Measurements from ENCODE around the gene SIL1.

The SIL1 gene

DNA sequence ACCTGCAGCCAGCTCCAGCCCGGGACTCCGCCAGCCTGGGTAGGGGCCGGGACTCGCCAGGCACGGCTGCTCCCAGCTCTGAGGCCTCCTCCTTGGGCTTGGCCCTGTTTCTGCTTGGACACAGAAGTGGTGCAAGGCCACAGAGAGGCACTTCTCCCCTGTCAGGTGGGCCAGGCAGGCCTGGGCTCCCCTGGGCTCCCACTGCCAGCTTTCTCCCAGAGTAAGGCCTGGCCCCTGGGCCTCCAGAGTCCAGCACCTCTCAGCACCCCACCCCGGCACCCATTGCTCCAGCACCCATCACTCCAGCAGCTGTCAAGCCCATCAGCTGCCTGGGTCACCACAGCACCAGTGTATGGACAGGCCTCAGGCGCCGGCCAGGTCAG lies 251.9 kb downstream of the SIL1 start:
- TF ChIP-seq ZBTB7A (IDR thresholded peaks at IDR 0.05; ENCODE audit: low read depth) (no peak), NFIC (IDR thresholded peaks at IDR 0.05) (no peak), EP300 (IDR thresholded peaks at IDR 0.05; ENCODE audit: borderline replicate concordance) (no peak), TCF12 (IDR thresholded peaks at IDR 0.05; ENCODE audit: low read depth) (no peak), CREB1 (IDR thresholded peaks at IDR 0.05; ENCODE audit: low read depth) (no peak), EGR1 (IDR thresholded peaks at IDR 0.05) (no peak), MAX (IDR thresholded peaks at IDR 0.05) (no peak), TAF1 (IDR thresholded peaks at IDR 0.05; ENCODE audit: low read depth) (no peak), CEBPB (IDR thresholded peaks at IDR 0.05) (no peak), RAD21 (IDR thresholded peaks at IDR 0.05; ENCODE audit: low read depth) (no peak), REST (IDR thresholded peaks at IDR 0.05; ENCODE audit: low read depth) (no peak), YY1 (IDR thresholded peaks at IDR 0.05; ENCODE audit: low read depth) (no peak), TEAD4 (IDR thresholded peaks at IDR 0.05) (no peak), FOXM1 (IDR thresholded peaks at IDR 0.05; ENCODE audit: borderline replicate concordance, low read depth) (no peak)
- TF ChIP-seq, protein P1, sequence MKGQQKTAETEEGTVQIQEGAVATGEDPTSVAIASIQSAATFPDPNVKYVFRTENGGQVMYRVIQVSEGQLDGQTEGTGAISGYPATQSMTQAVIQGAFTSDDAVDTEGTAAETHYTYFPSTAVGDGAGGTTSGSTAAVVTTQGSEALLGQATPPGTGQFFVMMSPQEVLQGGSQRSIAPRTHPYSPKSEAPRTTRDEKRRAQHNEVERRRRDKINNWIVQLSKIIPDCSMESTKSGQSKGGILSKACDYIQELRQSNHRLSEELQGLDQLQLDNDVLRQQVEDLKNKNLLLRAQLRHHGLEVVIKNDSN (IDR thresholded peaks at IDR 0.05), result no peak

GRCh38 chr5:138945421-138946240 lies 252.5 kb downstream of the SIL1 start:
- TF ChIP-seq TCF12 (IDR thresholded peaks at IDR 0.05; ENCODE audit: low read depth), result no peak
- TF ChIP-seq FOXM1 (IDR thresholded peaks at IDR 0.05; ENCODE audit: borderline replicate concordance, low read depth), result no peak
- no peak for TF ChIP-seq RAD21 (IDR thresholded peaks at IDR 0.05; ENCODE audit: low read depth)
- no peak for TF ChIP-seq YY1 (IDR thresholded peaks at IDR 0.05; ENCODE audit: low read depth)
- TF ChIP-seq TAF1 (IDR thresholded peaks at IDR 0.05; ENCODE audit: low read depth), result no peak
- TF ChIP-seq EGR1 (IDR thresholded peaks at IDR 0.05), result no peak
- no peak for TF ChIP-seq EP300 (IDR thresholded peaks at IDR 0.05; ENCODE audit: borderline replicate concordance)
- no peak for TF ChIP-seq NFIC (IDR thresholded peaks at IDR 0.05)
- no peak for TF ChIP-seq CEBPB (IDR thresholded peaks at IDR 0.05)
- no peak for TF ChIP-seq CREB1 (IDR thresholded peaks at IDR 0.05; ENCODE audit: low read depth)
- no peak for TF ChIP-seq REST (IDR thresholded peaks at IDR 0.05; ENCODE audit: low read depth)
- TF ChIP-seq MAX (IDR thresholded peaks at IDR 0.05), result no peak
- no peak for TF ChIP-seq ZBTB7A (IDR thresholded peaks at IDR 0.05; ENCODE audit: low read depth)
- no peak for TF ChIP-seq TEAD4 (IDR thresholded peaks at IDR 0.05)
- TF ChIP-seq, protein P1 (IDR thresholded peaks at IDR 0.05), result no peak

DNA sequence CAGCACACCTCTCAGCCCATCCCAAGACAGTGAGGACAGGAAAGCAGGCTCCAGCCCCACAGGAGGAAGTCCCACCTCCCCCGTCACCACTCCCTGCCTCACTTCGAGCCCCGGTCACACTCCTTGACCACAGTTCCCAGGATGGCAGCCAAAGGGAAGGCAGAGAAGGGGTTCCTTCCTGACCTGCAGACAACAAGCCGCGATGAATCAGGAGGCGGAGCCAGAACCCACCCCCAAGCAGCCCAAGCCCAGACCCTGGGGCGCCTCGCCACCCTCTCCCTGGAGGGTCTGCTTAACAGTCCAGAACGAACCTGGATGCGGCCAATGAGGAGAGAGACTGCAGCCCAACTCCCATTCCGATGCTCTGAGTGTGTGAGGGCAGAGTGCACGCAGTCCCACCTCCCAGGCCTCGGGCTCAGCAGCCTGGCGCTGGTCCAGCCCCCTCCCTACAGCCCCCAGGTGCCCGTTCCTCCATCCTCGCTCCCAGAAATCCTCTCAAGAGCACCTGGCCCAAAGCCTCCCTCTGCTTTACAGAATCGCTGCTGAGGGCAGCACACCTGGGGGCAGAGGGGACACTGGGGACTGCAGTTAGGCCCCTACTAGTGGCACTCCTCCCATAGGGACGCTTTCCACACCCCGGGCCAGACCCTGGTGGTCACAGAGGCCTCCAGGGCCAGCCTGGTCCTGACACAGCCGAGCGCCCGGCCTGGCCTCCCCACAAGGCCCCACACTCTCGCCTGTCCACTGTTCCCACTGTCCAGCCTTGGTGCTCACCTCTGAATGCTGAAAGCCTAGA lies 253.4 kb downstream of the SIL1 start:
- TF ChIP-seq NFIC (IDR thresholded peaks at IDR 0.05) (peak; percentile 74), EP300 (IDR thresholded peaks at IDR 0.05; ENCODE audit: borderline replicate concordance) (no peak), CREB1 (IDR thresholded peaks at IDR 0.05; ENCODE audit: low read depth) (no peak), FOXM1 (IDR thresholded peaks at IDR 0.05; ENCODE audit: borderline replicate concordance, low read depth) (no peak), MAX (IDR thresholded peaks at IDR 0.05) (no peak), RAD21 (IDR thresholded peaks at IDR 0.05; ENCODE audit: low read depth) (no peak), REST (IDR thresholded peaks at IDR 0.05; ENCODE audit: low read depth) (no peak), TCF12 (IDR thresholded peaks at IDR 0.05; ENCODE audit: low read depth) (peak; percentile 16; the same call in 1 of the 2 replicates), EGR1 (IDR thresholded peaks at IDR 0.05) (no peak), TAF1 (IDR thresholded peaks at IDR 0.05; ENCODE audit: low read depth) (no peak), TEAD4 (IDR thresholded peaks at IDR 0.05) (no peak), ZBTB7A (IDR thresholded peaks at IDR 0.05; ENCODE audit: low read depth) (no peak), YY1 (IDR thresholded peaks at IDR 0.05; ENCODE audit: low read depth) (no peak)
- TF ChIP-seq, protein P1 (IDR thresholded peaks at IDR 0.05), result no peak
